Measurements from ENCODE around the gene TBC1D26. TPM values are rescaled to one million over a fixed set of nuclear protein-coding genes. Genes with fewer than 3 reads are reported as not detected.
"Not testable (repeated sequence)": the region's sequence is repeated elsewhere in the genome, so short reads cannot be mapped to it uniquely, and the experiment has no call there.

The TBC1D26 gene
- total RNA-seq, 1 donor from 2014 or later: not detected

- DNase-seq: no peak
Measured at GRCh38 chr17:15744074-15744676, 12.1 kb downstream of the TBC1D26 start.

GRCh38 chr17:15744885-15745284 is 12.8 kb downstream of the TBC1D26 start:
- DNase-seq: peak; percentile 13

GRCh38 chr17:15749403-15749802 is 17.3 kb downstream of the TBC1D26 start:
- DNase-seq: not testable (repeated sequence)

GRCh38 chr17:15768865-15769533 is 36.9 kb downstream of the TBC1D26 start:
- not testable (repeated sequence) for DNase-seq

GRCh38 chr17:15770679-15771078 is 38.6 kb downstream of the TBC1D26 start:
- peak; percentile 35 for DNase-seq

GRCh38 chr17:15776871-15777270 is 44.8 kb downstream of the TBC1D26 start:
- no peak for DNase-seq

GRCh38 chr17:15777297-15777696 is 45.2 kb downstream of the TBC1D26 start:
- no peak for DNase-seq

- DNase-seq: no peak
Measured at GRCh38 chr17:15777717-15778116, 45.6 kb downstream of the TBC1D26 start.

- no peak for DNase-seq
Measured at GRCh38 chr17:15779119-15779518, 47.0 kb downstream of the TBC1D26 start.

- no peak for DNase-seq
Measured at GRCh38 chr17:15780188-15780587, 48.1 kb downstream of the TBC1D26 start.

GRCh38 chr17:15782866-15783265 is 50.8 kb downstream of the TBC1D26 start:
- DNase-seq: peak; percentile 69

- no peak for DNase-seq
Measured at GRCh38 chr17:15783461-15783860, 51.4 kb downstream of the TBC1D26 start.

GRCh38 chr17:15784351-15784750 is 52.3 kb downstream of the TBC1D26 start:
- DNase-seq: peak; percentile 17

GRCh38 chr17:15787363-15788075 is 55.4 kb downstream of the TBC1D26 start:
- DNase-seq: not testable (repeated sequence)

- not testable (repeated sequence) for DNase-seq
Measured at GRCh38 chr17:15788365-15788764, 56.3 kb downstream of the TBC1D26 start.

Small RNA genes within 50 kb of the gene (small RNA-seq; reads per million reads assigned to genes)
- gene AC015922.1 (ENCODE audit: low replicate concordance): not detected
- not detected for gene RNA5SP436 (ENCODE audit: low replicate concordance)

Other genes with a start within 250 kb of the TBC1D26 start
- gene TVP23C, start 168.8 kb upstream of the TBC1D26 start, total RNA-seq: 25.6 TPM
- 1.6 TPM for gene FBXW10B, start 112.6 kb upstream of the TBC1D26 start, total RNA-seq
- gene TRIM16, start 48.0 kb upstream of the TBC1D26 start, total RNA-seq: 52.3 TPM
- gene ZNF286A, start 32.5 kb upstream of the TBC1D26 start, total RNA-seq: 25.2 TPM
- 7.2 TPM for gene ADORA2B, start 212.8 kb downstream of the TBC1D26 start, total RNA-seq